Measurements from ENCODE around the gene LKAAEAR1.

DNA sequence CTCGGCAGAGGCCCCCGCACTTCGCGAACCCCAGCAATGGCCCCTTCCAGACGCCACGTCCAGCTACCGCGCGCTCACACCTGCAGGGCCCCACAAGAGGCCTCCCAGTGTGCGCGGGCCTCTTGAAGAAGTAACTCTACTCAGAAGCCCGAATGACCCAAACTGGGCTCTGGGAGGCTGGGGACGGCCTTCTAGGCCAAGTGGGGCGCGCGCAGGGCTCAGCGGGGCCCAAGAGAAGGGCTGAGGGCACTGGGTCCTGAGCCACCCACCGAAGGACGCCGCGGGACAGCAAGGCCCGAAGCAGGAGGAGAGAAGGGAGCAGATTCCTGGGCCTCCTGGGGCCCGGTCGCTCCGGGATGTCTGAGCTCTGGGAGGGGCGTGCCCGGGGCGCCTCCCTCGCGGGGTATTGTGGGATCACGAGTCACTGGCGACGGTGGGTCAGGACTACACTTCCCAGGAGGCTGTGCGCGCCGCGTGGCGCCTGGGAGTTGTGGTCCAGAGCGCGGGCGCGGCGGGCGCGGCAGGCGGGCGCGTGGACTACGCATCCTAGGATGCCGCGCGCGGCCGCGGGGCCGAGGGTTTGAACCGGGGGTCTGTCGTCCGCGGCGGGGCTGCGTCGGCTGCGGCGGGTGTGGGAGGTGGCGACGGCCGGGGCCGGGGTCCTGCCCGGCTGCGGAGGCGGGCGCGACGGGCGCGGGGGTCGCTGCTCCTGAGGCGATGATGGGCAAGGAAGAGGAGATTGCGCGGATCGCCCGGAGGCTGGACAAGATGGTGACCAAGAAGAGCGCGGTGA lies 21.4 kb downstream of the LKAAEAR1 start, which contains the start of gene TCEA2:
- TF ChIP-seq POLR2A (IDR thresholded peaks at IDR 0.05; ENCODE audit: insufficient read depth in 1 of 2, low read depth in 2 of 2, low read length in 2 of 2) (peak in 1 of 2 experiments; percentile 81; a peak in 2 of 4 replicates), MTF1 (CRISPR knock-in tag; IDR thresholded peaks at IDR 0.05) (no peak), ZBTB21 (CRISPR knock-in tag; IDR thresholded peaks at IDR 0.05) (peak; percentile 63; the same call in 1 of the 2 replicates)
- TF ChIP-seq, protein P1, sequence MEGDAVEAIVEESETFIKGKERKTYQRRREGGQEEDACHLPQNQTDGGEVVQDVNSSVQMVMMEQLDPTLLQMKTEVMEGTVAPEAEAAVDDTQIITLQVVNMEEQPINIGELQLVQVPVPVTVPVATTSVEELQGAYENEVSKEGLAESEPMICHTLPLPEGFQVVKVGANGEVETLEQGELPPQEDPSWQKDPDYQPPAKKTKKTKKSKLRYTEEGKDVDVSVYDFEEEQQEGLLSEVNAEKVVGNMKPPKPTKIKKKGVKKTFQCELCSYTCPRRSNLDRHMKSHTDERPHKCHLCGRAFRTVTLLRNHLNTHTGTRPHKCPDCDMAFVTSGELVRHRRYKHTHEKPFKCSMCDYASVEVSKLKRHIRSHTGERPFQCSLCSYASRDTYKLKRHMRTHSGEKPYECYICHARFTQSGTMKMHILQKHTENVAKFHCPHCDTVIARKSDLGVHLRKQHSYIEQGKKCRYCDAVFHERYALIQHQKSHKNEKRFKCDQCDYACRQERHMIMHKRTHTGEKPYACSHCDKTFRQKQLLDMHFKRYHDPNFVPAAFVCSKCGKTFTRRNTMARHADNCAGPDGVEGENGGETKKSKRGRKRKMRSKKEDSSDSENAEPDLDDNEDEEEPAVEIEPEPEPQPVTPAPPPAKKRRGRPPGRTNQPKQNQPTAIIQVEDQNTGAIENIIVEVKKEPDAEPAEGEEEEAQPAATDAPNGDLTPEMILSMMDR (CRISPR knock-in tag; IDR thresholded peaks at IDR 0.05), result peak; percentile 32; the same call in 1 of the 2 replicates
- TF ChIP-seq, protein P2, sequence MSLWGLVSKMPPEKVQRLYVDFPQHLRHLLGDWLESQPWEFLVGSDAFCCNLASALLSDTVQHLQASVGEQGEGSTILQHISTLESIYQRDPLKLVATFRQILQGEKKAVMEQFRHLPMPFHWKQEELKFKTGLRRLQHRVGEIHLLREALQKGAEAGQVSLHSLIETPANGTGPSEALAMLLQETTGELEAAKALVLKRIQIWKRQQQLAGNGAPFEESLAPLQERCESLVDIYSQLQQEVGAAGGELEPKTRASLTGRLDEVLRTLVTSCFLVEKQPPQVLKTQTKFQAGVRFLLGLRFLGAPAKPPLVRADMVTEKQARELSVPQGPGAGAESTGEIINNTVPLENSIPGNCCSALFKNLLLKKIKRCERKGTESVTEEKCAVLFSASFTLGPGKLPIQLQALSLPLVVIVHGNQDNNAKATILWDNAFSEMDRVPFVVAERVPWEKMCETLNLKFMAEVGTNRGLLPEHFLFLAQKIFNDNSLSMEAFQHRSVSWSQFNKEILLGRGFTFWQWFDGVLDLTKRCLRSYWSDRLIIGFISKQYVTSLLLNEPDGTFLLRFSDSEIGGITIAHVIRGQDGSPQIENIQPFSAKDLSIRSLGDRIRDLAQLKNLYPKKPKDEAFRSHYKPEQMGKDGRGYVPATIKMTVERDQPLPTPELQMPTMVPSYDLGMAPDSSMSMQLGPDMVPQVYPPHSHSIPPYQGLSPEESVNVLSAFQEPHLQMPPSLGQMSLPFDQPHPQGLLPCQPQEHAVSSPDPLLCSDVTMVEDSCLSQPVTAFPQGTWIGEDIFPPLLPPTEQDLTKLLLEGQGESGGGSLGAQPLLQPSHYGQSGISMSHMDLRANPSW (CRISPR knock-in tag; IDR thresholded peaks at IDR 0.05; ENCODE audit: borderline replicate concordance), result peak; percentile 92; the same call in 1 of the 2 replicates

Measured in HepG2 (cell line).